ENCODE results near the gene FAM222A.
A peak's percentile ranks its signal among the peaks of the same experiment; 100 is the strongest.

FAM222A gene

GRCh38 chr12:109777544-109777943, 63.9 kb downstream of the FAM222A start:
- TF ChIP-seq, protein P1, sequence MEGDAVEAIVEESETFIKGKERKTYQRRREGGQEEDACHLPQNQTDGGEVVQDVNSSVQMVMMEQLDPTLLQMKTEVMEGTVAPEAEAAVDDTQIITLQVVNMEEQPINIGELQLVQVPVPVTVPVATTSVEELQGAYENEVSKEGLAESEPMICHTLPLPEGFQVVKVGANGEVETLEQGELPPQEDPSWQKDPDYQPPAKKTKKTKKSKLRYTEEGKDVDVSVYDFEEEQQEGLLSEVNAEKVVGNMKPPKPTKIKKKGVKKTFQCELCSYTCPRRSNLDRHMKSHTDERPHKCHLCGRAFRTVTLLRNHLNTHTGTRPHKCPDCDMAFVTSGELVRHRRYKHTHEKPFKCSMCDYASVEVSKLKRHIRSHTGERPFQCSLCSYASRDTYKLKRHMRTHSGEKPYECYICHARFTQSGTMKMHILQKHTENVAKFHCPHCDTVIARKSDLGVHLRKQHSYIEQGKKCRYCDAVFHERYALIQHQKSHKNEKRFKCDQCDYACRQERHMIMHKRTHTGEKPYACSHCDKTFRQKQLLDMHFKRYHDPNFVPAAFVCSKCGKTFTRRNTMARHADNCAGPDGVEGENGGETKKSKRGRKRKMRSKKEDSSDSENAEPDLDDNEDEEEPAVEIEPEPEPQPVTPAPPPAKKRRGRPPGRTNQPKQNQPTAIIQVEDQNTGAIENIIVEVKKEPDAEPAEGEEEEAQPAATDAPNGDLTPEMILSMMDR (conservative IDR thresholded peaks at IDR 0.05) = no peak
- no peak overlapping the region for H3K27ac ChIP-seq

GRCh38 chr12:109778684-109779083, 65.1 kb downstream of the FAM222A start:
- TF ChIP-seq, protein P1 (conservative IDR thresholded peaks at IDR 0.05) = no peak

DNA sequence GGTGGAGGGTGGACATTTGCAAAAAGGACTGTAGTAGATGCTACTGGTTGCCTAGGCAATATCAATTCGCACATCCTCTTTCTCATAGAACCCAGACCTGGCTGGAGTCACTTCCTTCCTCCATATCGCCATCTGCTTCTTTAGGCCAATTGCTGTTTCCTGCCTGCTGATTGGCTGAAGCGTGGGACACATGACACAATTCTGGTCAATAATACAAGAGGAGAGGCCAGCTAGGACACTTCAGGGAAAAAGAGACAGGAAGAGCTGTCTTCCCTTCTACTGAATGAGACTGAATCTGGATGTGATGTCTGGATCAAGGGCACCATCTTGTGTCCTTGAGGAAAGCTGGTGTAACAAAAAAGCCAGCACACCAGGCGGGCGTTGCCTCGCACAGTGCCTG, 65.8 kb downstream of the FAM222A start:
- TF ChIP-seq, protein P1 (conservative IDR thresholded peaks at IDR 0.05) = no peak; the same call in 1 of the 2 replicates
- H3K27ac ChIP-seq = no peak overlapping the region

More at GRCh38 chr12:109778684-109779083, 65.1 kb downstream of the FAM222A start:
- H3K27ac ChIP-seq = no peak overlapping the region

- TF ChIP-seq, protein P1 (conservative IDR thresholded peaks at IDR 0.05) = no peak
Measured at GRCh38 chr12:109781668-109782325, 68.2 kb downstream of the FAM222A start.

GRCh38 chr12:109782326-109782703, 68.7 kb downstream of the FAM222A start:
- no peak overlapping the region for H3K27ac ChIP-seq
- TF ChIP-seq, protein P1 (conservative IDR thresholded peaks at IDR 0.05) = no peak

More at GRCh38 chr12:109781668-109782325, 68.2 kb downstream of the FAM222A start:
- no peak overlapping the region for H3K27ac ChIP-seq

DNA sequence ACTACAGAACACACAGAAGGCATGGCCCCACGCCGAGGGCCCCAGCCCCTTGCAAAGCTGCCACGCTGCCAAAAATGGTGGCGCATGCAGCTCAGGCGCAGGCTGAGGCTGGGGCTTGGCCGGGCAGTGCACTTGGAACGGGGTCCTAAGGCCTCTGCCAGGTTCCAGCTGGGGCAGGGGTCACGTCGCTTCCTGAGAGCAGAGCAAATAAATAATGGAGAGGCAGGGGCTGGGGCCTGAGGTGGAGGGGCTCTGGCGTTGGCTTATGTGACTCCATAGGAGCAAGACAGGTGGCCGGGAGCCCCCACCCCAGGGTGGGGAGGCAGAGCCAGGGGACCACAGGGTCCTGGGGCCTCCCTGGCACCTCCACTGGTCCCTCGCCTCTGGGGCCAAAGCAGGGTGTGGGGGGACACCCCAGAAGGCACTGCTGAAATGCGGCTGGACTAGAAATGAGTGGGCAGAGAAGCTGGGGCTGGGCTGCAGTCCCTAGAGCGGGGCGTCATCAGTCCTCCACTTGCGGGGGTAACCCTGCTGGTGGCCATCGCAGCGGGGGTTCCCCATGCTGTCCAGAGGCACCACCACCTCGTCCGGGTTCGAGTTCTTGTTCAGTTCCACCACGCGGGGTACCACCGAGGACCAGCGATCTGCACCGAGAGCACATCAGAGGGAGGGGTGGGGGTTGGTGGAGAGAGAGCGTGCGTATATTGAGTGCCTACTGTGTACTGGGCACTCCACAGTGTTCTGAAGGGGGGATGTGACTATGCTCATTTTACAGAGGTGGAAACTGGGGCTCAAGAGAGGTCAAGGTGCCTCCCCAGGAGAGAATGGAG, 69.7 kb downstream of the FAM222A start:
- H3K27ac ChIP-seq = peak overlapping the region; percentile 37
- TF ChIP-seq, protein P1 (conservative IDR thresholded peaks at IDR 0.05) = no peak

DNA sequence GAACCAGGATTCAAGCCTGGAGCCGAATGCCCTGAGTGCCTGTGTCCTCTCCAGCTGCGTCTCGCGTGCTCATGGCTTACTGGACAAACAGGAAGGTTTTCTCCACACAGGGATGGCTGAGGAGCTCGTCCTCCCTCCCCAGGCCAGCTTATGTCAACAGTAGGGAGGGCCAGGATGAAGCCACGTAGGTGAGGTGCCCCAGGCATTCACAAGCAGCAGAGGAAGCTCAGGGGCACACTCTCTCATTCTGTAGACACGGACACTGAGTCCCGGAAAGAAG, 70.3 kb downstream of the FAM222A start:
- H3K27ac ChIP-seq = peak overlapping the region; percentile 37
- TF ChIP-seq, protein P1 (conservative IDR thresholded peaks at IDR 0.05) = no peak
